GM20431 (cell line): Measurements from ENCODE around the gene SUGCT.

Experiments used
- in situ Hi-C: fragments of 300-500 bp; cut with MseI, MboI; formaldehyde crosslinking; loops from one replicate; pipeline ENCODE4 v1.15.0; 2020; ENCODE audit warnings: low sequenced_read_pairs; ENCODE audit not compliant: unreplicated experiment

Gene SUGCT

GRCh38 chr7:40437936-40438634 lies 303.3 kb downstream of the SUGCT start:
- in situ Hi-C loops: no loop called here

GRCh38 chr7:40439686-40440085 lies 304.9 kb downstream of the SUGCT start:
- in situ Hi-C loops: no loop called here

- in situ Hi-C loops: no loop called here
Observed at GRCh38 chr7:40447345-40447744, 312.5 kb downstream of the SUGCT start.

DNA sequence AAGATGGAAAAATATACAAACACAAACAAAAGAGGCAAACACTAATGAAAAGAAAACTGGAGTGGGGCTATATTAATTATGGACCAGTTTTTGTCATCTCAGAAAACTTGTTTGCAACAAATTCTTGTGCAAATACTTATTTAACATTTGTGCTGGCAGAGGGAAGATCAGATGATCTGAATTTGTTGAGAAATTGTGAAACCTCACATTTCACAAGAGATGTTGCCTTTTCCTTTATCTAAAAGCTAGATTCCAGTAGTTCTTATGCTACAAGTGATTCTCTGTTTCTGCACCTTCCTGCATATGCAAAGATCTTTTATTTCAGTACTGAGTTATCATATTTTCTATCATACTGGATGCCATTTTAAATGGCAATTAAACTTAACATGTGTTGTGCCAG lies 320.7 kb downstream of the SUGCT start:
- in situ Hi-C loops: no loop called here

DNA sequence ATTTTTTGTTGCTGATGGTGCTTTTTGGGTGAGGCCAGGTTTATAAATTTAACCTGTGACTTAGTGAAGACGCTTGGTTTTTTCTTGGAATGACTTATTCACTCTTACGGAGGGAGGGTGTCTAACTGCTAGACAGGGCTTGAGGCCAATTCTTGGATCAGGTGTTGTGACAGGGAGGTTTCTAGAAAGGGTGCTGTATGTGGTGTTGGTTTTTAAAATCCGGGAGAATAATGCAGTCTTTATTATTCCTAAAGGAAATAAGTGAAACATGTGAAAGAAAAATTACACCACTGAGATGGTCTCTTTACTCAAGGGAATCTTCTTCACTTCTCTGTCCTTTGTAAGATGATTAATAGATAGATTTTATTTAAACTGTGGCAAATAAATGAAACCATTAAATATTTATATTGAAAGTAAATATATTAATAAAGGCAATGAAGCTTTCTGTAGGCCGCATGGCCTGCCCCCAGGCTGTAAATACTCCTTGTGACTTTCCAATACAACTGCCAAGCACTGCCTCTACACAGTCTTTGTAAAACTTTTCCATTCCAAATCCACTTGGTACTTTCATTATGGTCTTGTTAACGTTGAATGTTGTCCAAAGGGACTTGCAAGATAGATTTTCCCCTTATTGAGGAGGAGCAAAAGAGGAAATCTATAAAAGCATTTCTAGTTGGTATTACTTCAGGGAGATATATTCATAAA lies 323.1 kb downstream of the SUGCT start:
- in situ Hi-C loops: no loop called here

- in situ Hi-C loops: no loop called here
Observed at GRCh38 chr7:40463446-40463845, 328.6 kb downstream of the SUGCT start.

GRCh38 chr7:40468891-40469864 lies 334.4 kb downstream of the SUGCT start:
- in situ Hi-C loops: no loop called here

DNA sequence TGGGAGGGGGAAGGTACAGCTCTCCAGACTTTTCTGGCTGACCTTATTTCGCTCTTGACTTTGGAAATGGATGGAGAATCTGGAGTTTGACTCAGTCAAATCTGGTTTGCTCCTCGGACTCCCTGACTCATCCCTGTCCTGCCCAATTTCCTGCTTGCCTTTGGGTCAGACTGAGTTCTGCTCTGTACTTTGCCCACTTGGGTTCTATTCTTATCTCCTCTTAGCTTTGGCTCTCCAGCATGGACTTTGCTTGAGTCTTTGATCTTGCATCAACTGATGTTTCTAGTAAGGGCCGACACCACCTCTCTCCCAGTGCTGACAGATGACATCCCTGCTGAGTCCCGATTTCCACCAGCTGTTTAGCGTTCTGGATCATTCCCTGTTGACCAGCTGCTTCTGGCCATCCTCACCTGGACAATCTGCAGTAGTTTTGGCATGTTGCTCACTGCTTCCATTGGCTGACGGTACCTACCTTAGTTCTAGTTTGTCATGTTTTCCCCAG lies 335.3 kb downstream of the SUGCT start:
- in situ Hi-C loops: no loop called here

GRCh38 chr7:40470817-40471216 lies 336.0 kb downstream of the SUGCT start:
- in situ Hi-C loops: no loop called here

DNA sequence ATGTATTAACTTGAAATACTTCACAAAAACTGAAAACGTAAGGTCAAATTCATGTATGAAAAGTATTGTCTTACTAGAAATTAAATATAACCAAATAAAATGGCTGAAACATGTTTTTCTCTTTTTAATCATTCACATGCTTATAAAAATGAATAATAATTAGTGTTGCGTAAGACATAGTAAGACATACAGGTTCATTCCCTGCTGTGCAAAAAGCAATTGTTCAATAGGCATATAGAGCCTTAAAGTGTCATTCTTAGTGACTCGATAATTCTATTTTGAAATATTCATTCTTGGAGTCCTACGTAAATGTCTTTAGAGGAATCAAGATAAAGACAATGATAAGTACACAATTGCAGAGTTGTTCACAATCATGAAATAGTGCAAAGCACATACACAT lies 337.1 kb downstream of the SUGCT start:
- in situ Hi-C loops: no loop called here

GRCh38 chr7:40474790-40475680 lies 340.2 kb downstream of the SUGCT start:
- in situ Hi-C loops: no loop called here

- in situ Hi-C loops: no loop called here
Observed at GRCh38 chr7:40475681-40475982, 340.8 kb downstream of the SUGCT start.

DNA sequence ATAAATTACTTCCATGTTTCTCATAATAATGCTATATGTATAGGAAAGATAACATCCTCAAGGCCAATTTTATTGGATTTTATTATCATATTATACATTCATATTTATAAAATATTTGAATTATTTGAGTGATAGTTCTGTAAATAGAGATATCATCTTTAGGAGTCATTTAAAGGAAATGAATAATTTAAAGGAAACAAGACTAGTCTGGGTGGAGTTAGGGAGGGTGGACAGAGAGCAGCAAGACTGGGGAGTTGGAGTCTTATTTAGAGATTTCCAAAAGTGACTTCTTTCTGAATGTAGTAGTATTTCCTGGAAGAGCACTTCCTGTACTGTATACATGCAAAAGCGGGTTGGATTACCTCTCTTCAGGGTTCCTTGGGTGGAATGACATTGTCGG lies 342.3 kb downstream of the SUGCT start:
- in situ Hi-C loops: no loop called here

GRCh38 chr7:40482845-40483244 lies 348.0 kb downstream of the SUGCT start:
- in situ Hi-C loops: no loop called here

- in situ Hi-C loops: no loop called here
Observed at GRCh38 chr7:40483630-40484029, 348.8 kb downstream of the SUGCT start.

- in situ Hi-C loops: no loop called here
Observed at GRCh38 chr7:40489844-40490602, 355.2 kb downstream of the SUGCT start.

DNA sequence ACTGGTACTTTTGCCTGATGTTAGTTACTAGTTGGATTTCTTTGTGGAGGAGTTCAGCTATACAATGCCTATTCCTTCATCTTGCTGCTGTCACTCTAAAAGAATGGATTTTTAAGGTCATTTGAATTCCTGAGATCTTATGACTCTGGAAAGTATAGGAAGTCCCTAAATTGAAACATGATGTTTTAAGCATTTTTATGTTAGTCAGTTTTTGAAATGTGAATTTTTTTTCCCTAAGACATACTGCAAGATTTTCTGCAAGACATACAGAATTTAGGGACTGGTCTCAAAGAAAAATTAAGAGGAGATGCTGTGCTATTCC lies 355.8 kb downstream of the SUGCT start:
- in situ Hi-C loops: no loop called here

- in situ Hi-C loops: no loop called here
Observed at GRCh38 chr7:40492946-40493345, 358.1 kb downstream of the SUGCT start.

DNA sequence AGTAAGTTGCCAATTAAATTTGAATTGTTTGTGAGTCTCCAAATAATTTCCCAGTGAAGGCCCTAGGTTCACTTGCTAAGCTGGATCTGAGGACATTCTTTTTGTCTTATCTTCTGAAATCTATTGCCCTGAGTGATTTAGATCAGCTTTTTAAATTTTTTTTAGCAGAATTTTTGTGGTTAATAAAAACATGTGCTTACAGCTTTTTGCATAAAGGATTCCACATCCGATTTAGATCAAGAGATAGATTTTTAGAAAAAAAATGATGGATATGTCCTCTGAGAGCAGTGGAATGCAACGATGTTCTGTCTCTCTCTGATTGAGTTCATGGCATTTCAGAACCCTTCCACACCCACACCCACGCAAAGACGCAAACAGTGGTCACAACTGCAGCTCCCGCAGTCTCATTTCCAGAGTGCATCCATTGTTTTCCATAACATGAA lies 358.8 kb downstream of the SUGCT start:
- in situ Hi-C loops: no loop called here
